Body of pancreas (tissue), 4 donors: ENCODE results near the gene TMEM260. TPM values are rescaled to one million over a fixed set of nuclear protein-coding genes. Genes with fewer than 3 reads are reported as not detected.
"Not testable (repeated sequence)": the region's sequence is repeated elsewhere in the genome, so short reads cannot be mapped to it uniquely, and the experiment has no call there.

Experiments used
- ATAC-seq: fragments of 150-250 bp; one replicate; pipeline ENCODE4 v1.9.1; 2016
- DNase-seq, 4 donors: peaks; one replicate each; pipeline ENCODE4 v3.0.0-alpha.2; 2019
- H3K27ac ChIP-seq, 4 donors: fragments of 200-600 bp; sonication (generic); 1 replicate in 3 of 4; 2 replicates in 1 of 4; pipeline versions ENCODE4 v1.5.1 to v1.6.1; 2016 to 2019; ENCODE audit warnings: mild to moderate bottlenecking in 1 of 4, mixed read lengths in 1 of 4, moderate library complexity in 1 of 4
- H3K27me3 ChIP-seq, 2 donors: fragments of 200-600 bp; sonication (generic); one replicate each; pipeline ENCODE4 v1.6.0; 2016; ENCODE audit warnings: mild to moderate bottlenecking in 1 of 2
- H3K36me3 ChIP-seq, 2 donors: fragments of 200-600 bp; sonication (generic); replicated peaks in 1 of 2; 2 replicates each; pipeline ENCODE4 v1.5.1; 2016; ENCODE audit warnings: low read depth in 2 of 2; ENCODE audit not compliant: insufficient read depth in 1 of 2
- H3K4me1 ChIP-seq: fragments of 200-600 bp; sonication (generic); one replicate; pipeline ENCODE4 v1.6.0; 2016
- H3K4me3 ChIP-seq, 2 donors: fragments of 200-600 bp; sonication (generic); 1 replicate in 1 of 2; 2 replicates in 1 of 2; pipeline ENCODE4 v1.5.1; 2016 to 2019
- H3K9me3 ChIP-seq, 3 donors: fragments of 200-600 bp; sonication (generic); 1 replicate in 2 of 3; 2 replicates in 1 of 3; pipeline ENCODE4 v1.5.1; 2016
- CTCF ChIP-seq, 7 experiments: fragments of 450-650 bp in 4 of 7; fragments of 200-600 bp in 3 of 7; sonication (generic) in 3 of 7; IDR thresholded peaks; one replicate each; pipeline ENCODE4 v1.5.1; 2016 to 2019; ENCODE audit warnings: antibody characterized with exemption in 7 of 7
- POLR2A ChIP-seq, 3 donors: fragments of 450-650 bp; IDR thresholded peaks; one replicate each; pipeline ENCODE4 v1.6.1; 2016; ENCODE audit warnings: antibody characterized with exemption in 3 of 3, mild to moderate bottlenecking in 2 of 3
- WGBS, 2 donors: methylation state at CpG; one replicate each; pipeline ENCODE4 v1.1.5; 2017; 5-methylcytosine and 5-hydroxymethylcytosine counted together
- intact Hi-C: fragments of 100-400 bp; cut with DNase I; formaldehyde crosslinking; loops from one replicate; pipeline ENCODE4 v1.15.1; 2023
- total RNA-seq, 2 donors: library from RNA; depleted of rRNA; stranded (reverse); fragments of >200 nt; gene quantifications; one replicate each; pipeline ENCODE4 v1.1.0, GENCODE V29; 2016

TMEM260 gene
- total RNA-seq, 2 donors from 2014 or later: 15.8 to 18.4 TPM

- intact Hi-C loops: no loop called here
- ATAC-seq (no peak), DNase-seq (no peak)
- no peak for TF ChIP-seq CTCF (IDR thresholded peaks at IDR 0.05)
- no peak for TF ChIP-seq POLR2A (IDR thresholded peaks at IDR 0.05)
- no peaks in the 10 kb centered on the region for H3K4me1 ChIP-seq
- WGBS, 2 donors: 39 to 69% methylated on average over 5 of the region's 5 CpGs
- H3K4me3 ChIP-seq: no peak overlapping the region
- H3K9me3 ChIP-seq: no peaks in the 10 kb centered on the region
- no peaks in the 10 kb centered on the region for H3K27me3 ChIP-seq
- no peaks in the 10 kb centered on the region for H3K36me3 ChIP-seq
- no peak overlapping the region for H3K27ac ChIP-seq
These were observed 96.4 kb downstream of the TMEM260 start for GRCh38 chr14:56676042-56676441.

DNA sequence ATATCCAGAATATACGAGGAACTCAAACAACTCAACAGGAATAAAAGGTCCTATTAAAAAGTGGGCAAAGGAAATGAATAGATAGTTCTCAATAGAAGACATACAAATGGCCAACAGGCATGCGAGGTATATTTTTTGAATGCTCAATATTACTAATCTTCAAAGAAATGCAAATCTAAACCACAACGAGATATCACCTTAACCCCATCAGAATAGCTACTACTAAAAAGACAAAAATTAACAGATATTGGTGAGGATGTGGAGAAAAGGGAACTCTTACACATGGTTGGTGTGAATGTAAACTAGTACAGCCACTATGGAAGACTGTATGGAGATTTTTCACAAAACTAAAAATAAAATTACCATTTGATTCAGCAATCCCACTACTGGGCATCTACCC, 99.2 kb downstream of the TMEM260 start:
- intact Hi-C loops: no loop called here
- no peak for TF ChIP-seq POLR2A (IDR thresholded peaks at IDR 0.05)
- no peak for TF ChIP-seq CTCF (IDR thresholded peaks at IDR 0.05)

DNA sequence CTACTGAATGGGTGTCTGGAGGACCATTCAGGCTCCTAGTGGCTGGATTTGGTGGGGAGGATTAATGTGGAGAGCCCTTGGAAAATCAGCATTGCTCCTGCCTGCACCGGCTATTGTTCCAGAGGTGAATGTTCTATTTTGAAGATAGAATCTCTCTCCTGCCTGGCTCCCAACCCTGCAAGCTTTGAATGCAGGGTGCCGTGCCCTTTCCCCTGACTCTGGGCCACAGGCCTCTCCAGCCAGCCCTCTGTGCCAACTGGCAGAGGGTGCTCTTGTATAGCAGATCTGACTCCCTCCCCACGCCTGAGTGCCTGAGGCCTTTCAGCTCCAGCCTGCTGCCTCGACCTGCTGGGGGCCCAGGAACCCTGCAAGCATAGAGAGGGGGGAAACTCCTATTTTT, 106.8 kb downstream of the TMEM260 start:
- Histone ChIP-seq H3K27me3 (no peaks in the 10 kb centered on the region), H3K4me3 (no peak overlapping the region), H3K9me3 (no peaks in the 10 kb centered on the region), H3K4me1 (no peaks in the 10 kb centered on the region), H3K36me3 (no peaks in the 10 kb centered on the region), H3K27ac (peak overlapping the region in 1 of 4 donors; percentile 36)
- peak; percentile 17 to 44 (median 28) for DNase-seq
- intact Hi-C loops: no loop called here
- ATAC-seq: peak; percentile 59
- peak in 2 of 7 experiments; percentile 28 to 29 for TF ChIP-seq CTCF (IDR thresholded peaks at IDR 0.05)
- no peak for TF ChIP-seq POLR2A (IDR thresholded peaks at IDR 0.05)
- 68 to 88% methylated on average over 4 of the region's 4 CpGs for WGBS, 2 donors

More for the DNA sequence above, 99.2 kb downstream of the TMEM260 start:
- no peaks in the 10 kb centered on the region for H3K4me1 ChIP-seq
- H3K27ac ChIP-seq: no peak overlapping the region
- no peaks in the 10 kb centered on the region for H3K9me3 ChIP-seq
- DNase-seq (no peak), ATAC-seq (no peak)
- H3K27me3 ChIP-seq: no peaks in the 10 kb centered on the region
- no peaks in the 10 kb centered on the region for H3K36me3 ChIP-seq
- 72 to 78% methylated on average over 3 of the region's 3 CpGs for WGBS, 2 donors
- H3K4me3 ChIP-seq: no peak overlapping the region

DNA sequence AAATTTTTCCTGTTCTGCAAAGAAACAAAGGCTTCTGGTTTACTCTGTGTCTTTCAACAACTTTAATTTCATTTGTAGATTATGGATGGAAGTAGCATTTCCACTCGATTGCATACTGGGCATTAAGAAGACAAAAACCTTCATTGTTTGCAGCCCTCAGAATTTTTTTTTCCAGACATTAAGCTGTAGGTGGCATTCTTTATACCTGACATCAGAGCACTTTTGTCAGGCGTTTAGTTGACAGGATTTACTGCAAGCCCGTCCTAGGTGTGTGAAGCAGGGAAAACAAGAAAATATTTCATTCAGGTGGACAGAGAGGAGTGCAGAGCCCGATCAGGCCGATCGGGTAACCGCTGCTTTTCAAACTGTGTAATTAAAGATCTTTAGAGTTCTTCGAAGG, 107.5 kb downstream of the TMEM260 start:
- no peak overlapping the region for H3K27ac ChIP-seq
- WGBS, 2 donors: 60 to 63% methylated on average over 8 of the region's 8 CpGs
- H3K4me1 ChIP-seq: no peaks in the 10 kb centered on the region
- intact Hi-C loops: no loop called here
- ATAC-seq (peak; percentile 30), DNase-seq (no peak)
- no peaks in the 10 kb centered on the region for H3K9me3 ChIP-seq
- no peaks in the 10 kb centered on the region for H3K27me3 ChIP-seq
- no peaks in the 10 kb centered on the region for H3K36me3 ChIP-seq
- no peak overlapping the region for H3K4me3 ChIP-seq
- TF ChIP-seq POLR2A (IDR thresholded peaks at IDR 0.05) (no peak), CTCF (IDR thresholded peaks at IDR 0.05) (no peak)

DNA sequence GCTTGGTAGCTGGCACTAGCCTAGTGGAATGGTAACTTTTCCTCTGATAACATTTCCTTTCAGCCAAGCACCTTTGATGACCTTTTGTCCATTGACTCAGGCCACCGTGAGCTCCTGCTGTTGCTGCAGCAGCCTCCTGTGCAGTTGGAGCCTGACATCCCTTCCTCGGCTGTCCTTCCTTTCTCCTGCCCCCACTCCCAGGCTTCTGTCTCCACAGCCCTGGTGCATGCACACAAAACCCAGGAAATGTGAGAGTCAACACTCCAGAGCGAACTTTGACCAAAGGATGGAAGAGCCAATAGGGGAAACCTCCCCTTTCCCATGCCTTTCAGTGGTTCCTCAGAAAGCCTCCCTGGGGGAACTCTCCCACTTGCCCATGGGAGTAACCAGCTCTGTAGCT, 115.0 kb downstream of the TMEM260 start:
- Histone ChIP-seq H3K4me1 (no peaks in the 10 kb centered on the region), H3K27me3 (no peaks in the 10 kb centered on the region), H3K4me3 (no peak overlapping the region), H3K27ac (no peak overlapping the region), H3K9me3 (no peaks in the 10 kb centered on the region), H3K36me3 (no peaks in the 10 kb centered on the region)
- ATAC-seq (no peak), DNase-seq (no peak)
- TF ChIP-seq POLR2A (IDR thresholded peaks at IDR 0.05): no peak
- no peak for TF ChIP-seq CTCF (IDR thresholded peaks at IDR 0.05)
- WGBS, 2 donors: 78 to 86% methylated on average over 2 to 3 of the region's 3 CpGs
- intact Hi-C loops: no loop called here

GRCh38 chr14:56695216-56695615, 115.6 kb downstream of the TMEM260 start:
- ATAC-seq, intact Hi-C loops: not testable (repeated sequence)
- 78 to 82% methylated on average over 9 of the region's 9 CpGs for WGBS, 2 donors

More at GRCh38 chr14:56695216-56695615, 115.6 kb downstream of the TMEM260 start:
- DNase-seq, H3K9me3 ChIP-seq, H3K27ac ChIP-seq, H3K4me1 ChIP-seq, H3K27me3 ChIP-seq, H3K36me3 ChIP-seq, H3K4me3 ChIP-seq: not testable (repeated sequence)
